Kidney (tissue), 14 donors: ENCODE results near the gene TMEM51. TPM values are rescaled to one million over a fixed set of nuclear protein-coding genes. Genes with fewer than 3 reads are reported as not detected.

ENCODE experiments used
- DNase-seq, 5 donors: peaks; one replicate each; pipeline ENCODE4 v3.0.0-alpha.2; 2013 to 2020
- FAIRE-seq: peaks from 2 replicates; lab custom pipeline; 2012; peaks lifted over from hg19 to GRCh38; lab: Jason Lieb, UNC
- H3K27ac ChIP-seq, 2 donors: one replicate each; pipeline ENCODE4 v1.7.0; 2013; ENCODE audit warnings: low read depth in 2 of 2, low read length in 2 of 2, inconsistent platforms in 1 of 2
- H3K27me3 ChIP-seq: one replicate; pipeline ENCODE4 v1.7.1; 2013; ENCODE audit warnings: low read length, inconsistent platforms; ENCODE audit not compliant: control insufficient read depth, insufficient read depth
- H3K36me3 ChIP-seq, 3 donors: one replicate each; pipeline versions ENCODE4 v1.7.0 to v1.7.1; 2013; ENCODE audit warnings: low read length in 3 of 3, control low read depth in 1 of 3, inconsistent platforms in 1 of 3; ENCODE audit not compliant: insufficient read depth in 3 of 3, control insufficient read depth in 2 of 3
- H3K4me1 ChIP-seq, 3 donors: one replicate each; pipeline versions ENCODE4 v1.7.0 to v1.7.1; 2013; ENCODE audit warnings: low read length in 3 of 3, inconsistent platforms in 1 of 3, low read depth in 1 of 3; ENCODE audit not compliant: control insufficient read depth in 2 of 3, insufficient read depth in 2 of 3
- H3K4me3 ChIP-seq, 3 donors: one replicate each; pipeline versions ENCODE4 v1.7.0 to v1.8.1; 2013; ENCODE audit warnings: low read length in 3 of 3, control low read depth in 1 of 3, inconsistent platforms in 1 of 3
- H3K9ac ChIP-seq, 3 donors: one replicate each; pipeline versions ENCODE4 v1.7.0 to v1.7.1; 2013; ENCODE audit warnings: low read length in 3 of 3, control low read depth in 1 of 3, inconsistent platforms in 1 of 3
- H3K9me3 ChIP-seq, 3 donors: one replicate each; pipeline versions ENCODE4 v1.7.0 to v1.7.1; 2013; ENCODE audit warnings: low read length in 3 of 3, control low read depth in 1 of 3, inconsistent platforms in 1 of 3; ENCODE audit not compliant: control insufficient read depth in 2 of 3, insufficient read depth in 1 of 3
- CTCF ChIP-seq: IDR thresholded peaks from 3 replicates; pipeline ENCODE4 v1.5.1; 2012; ENCODE audit warnings: mild to moderate bottlenecking, moderate library complexity, borderline replicate concordance; ENCODE audit not compliant: insufficient read depth; ENCODE audit errors: extremely low read depth
- intact Hi-C: fragments of 100-400 bp; cut with DNase I; formaldehyde crosslinking; loops from one replicate; pipeline ENCODE4 v1.11.1; 2022
- polyA plus RNA-seq: library from polyadenylated mRNA; stranded (reverse); fragments of 350-450 nt; fragmentation: Illumina TruSeq; extraction: RNeasy Lipid Tissue Mini Kit (QIAGEN cat#74804); gene quantifications from one replicate; pipeline ENCODE4 v1.2.3, GENCODE V29; 2014; ENCODE audit warnings: low read depth, low replicate concordance; ENCODE audit not compliant: insufficient read depth
- total RNA-seq: library from RNA; stranded (reverse); fragmentation: NEBNext Ultra II Directional; extraction: Animal tissue kit (Norgen Biotek cat#: 25700); gene quantifications from one replicate; pipeline ENCODE4 v1.2.1, GENCODE V29; 2021
- donor health status: control.
- donor health status: control.
- donor health status: control.
- donor health status: control.
- donor health status: control.
- donor health status: DM: yes; HTN: yes; CAD: no.
- donor health status: Normal renal cell carcinoma (clear cell type).

Gene TMEM51
- total and polyA plus RNA-seq, 2 donors from 2014 or later, result 38.1 to 48.4 TPM

GRCh38 chr1:15222653-15223303, 69.2 kb downstream of the TMEM51 start:
- DNase-seq, result peak in 3 of 5 donors; percentile 57 to 83 (median 78)
- intact Hi-C loops, result no loop called here
- TF ChIP-seq CTCF, result no peak
- peaks cover 0 to 23% (median 11%) of the 10 kb centered on the region in 3 donors for H3K4me1 ChIP-seq
- FAIRE-seq, result no peak
- no peak overlapping the region for H3K9ac ChIP-seq
- peaks cover 0 to 15% (median 0%) of the 10 kb centered on the region in 3 donors for H3K36me3 ChIP-seq
- H3K27ac ChIP-seq, result no peak overlapping the region
- H3K4me3 ChIP-seq, result no peak overlapping the region
- no peaks in the 10 kb centered on the region for H3K27me3 ChIP-seq
- no peaks in the 10 kb centered on the region for H3K9me3 ChIP-seq

DNA sequence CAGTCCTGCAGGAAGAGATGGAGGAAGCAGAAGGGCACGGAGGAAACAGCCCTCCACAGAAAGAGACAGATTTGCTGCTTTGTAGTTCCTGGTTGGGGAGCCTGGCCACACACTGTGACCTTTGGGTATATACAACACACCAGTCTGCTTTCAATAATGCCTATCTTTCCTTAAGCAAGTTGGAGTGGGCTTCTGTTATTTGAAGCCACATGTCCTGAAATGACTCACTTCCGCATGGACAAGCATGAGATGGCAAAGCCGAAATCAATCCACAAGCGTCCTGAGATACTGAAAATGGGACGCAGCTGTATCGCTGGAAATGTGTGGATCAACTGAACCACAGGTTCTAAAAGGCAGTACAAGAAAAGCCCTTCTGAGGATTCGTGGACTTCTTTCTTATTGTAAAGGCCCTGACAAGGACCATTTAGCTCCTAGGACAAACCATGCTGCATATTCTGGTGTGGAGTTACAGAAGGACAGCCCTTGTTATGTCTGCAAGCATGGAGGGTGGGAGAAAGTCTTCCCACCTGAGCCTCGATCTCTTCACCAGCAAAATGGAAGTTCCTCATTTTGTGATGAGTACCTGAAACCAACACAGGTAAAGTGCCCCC, 70.8 kb downstream of the TMEM51 start:
- no peak overlapping the region for H3K4me3 ChIP-seq
- no peaks in the 10 kb centered on the region for H3K9me3 ChIP-seq
- no peaks in the 10 kb centered on the region for H3K27me3 ChIP-seq
- no peak for TF ChIP-seq CTCF
- intact Hi-C loops, result no loop called here
- FAIRE-seq, result no peak
- no peak overlapping the region for H3K27ac ChIP-seq
- no peak for DNase-seq
- peaks cover 0 to 11% (median 0%) of the 10 kb centered on the region in 3 donors for H3K36me3 ChIP-seq
- H3K4me1 ChIP-seq, result peaks cover 0 to 16% (median 11%) of the 10 kb centered on the region in 3 donors
- no peak overlapping the region for H3K9ac ChIP-seq

GRCh38 chr1:15224974-15225373, 71.4 kb downstream of the TMEM51 start:
- H3K27ac ChIP-seq, result no peak overlapping the region

More at GRCh38 chr1:15224974-15225373, 71.4 kb downstream of the TMEM51 start:
- Histone ChIP-seq H3K36me3 (peaks cover 0 to 5% (median 0%) of the 10 kb centered on the region in 3 donors), H3K27me3 (no peaks in the 10 kb centered on the region), H3K9ac (no peak overlapping the region), H3K9me3 (no peaks in the 10 kb centered on the region), H3K4me1 (peaks cover 0 to 16% (median 11%) of the 10 kb centered on the region in 3 donors), H3K4me3 (no peak overlapping the region)
- no peak for DNase-seq
- no peak for FAIRE-seq
- TF ChIP-seq CTCF, result no peak
- intact Hi-C loops, result no loop called here
